ENCODE measurements around the gene KCNH6.

Gene KCNH6

GRCh38 chr17:63579633-63580032 lies 56.5 kb downstream of the KCNH6 start:
- ChIA-PET CTCF (interaction anchor here (1.3 to 1.8 kb wide), 2 partner anchors 11 to 19 kb away, joined by 4 read pairs; no protein-coding TSS in a partner anchor), POLR2A (no interaction called here)
- DNase-seq (ENCODE audit: extremely low spot score), result no peak

DNA sequence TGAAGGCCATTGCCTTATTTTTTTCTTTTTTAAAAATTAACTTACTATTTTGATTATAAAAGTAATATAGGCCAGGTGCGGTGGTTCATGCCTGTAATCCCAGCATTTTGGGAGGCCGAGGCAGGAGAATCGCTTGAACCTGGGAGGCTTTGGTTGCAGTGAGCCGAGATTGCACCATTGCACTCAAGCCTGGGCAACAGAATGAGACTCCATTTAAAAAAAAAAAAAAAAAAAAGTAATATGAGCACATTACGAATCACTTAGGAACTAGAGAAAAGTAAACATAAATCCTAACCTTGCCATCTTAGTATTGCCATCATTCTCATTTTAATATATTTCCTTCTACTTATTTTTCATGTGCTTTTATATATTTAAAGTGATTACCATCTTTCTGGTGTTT lies 64.6 kb downstream of the KCNH6 start:
- POLR2A ChIA-PET, result no interaction called here
- no peak for DNase-seq (ENCODE audit: extremely low spot score)
- CTCF ChIA-PET, result interaction anchor here (1.7 kb wide), 1 partner anchor 24 kb away, joined by 3 read pairs; no protein-coding TSS in a partner anchor
- TF ChIP-seq, protein P1, sequence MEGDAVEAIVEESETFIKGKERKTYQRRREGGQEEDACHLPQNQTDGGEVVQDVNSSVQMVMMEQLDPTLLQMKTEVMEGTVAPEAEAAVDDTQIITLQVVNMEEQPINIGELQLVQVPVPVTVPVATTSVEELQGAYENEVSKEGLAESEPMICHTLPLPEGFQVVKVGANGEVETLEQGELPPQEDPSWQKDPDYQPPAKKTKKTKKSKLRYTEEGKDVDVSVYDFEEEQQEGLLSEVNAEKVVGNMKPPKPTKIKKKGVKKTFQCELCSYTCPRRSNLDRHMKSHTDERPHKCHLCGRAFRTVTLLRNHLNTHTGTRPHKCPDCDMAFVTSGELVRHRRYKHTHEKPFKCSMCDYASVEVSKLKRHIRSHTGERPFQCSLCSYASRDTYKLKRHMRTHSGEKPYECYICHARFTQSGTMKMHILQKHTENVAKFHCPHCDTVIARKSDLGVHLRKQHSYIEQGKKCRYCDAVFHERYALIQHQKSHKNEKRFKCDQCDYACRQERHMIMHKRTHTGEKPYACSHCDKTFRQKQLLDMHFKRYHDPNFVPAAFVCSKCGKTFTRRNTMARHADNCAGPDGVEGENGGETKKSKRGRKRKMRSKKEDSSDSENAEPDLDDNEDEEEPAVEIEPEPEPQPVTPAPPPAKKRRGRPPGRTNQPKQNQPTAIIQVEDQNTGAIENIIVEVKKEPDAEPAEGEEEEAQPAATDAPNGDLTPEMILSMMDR (IDR thresholded peaks at IDR 0.05; ENCODE audit: control extremely low read depth, extremely low read depth, low read depth, missing control alignments), result no peak

More at GRCh38 chr17:63579633-63580032, 56.5 kb downstream of the KCNH6 start:
- TF ChIP-seq, protein P1 (IDR thresholded peaks at IDR 0.05; ENCODE audit: control extremely low read depth, extremely low read depth, low read depth, missing control alignments), result no peak

DNA sequence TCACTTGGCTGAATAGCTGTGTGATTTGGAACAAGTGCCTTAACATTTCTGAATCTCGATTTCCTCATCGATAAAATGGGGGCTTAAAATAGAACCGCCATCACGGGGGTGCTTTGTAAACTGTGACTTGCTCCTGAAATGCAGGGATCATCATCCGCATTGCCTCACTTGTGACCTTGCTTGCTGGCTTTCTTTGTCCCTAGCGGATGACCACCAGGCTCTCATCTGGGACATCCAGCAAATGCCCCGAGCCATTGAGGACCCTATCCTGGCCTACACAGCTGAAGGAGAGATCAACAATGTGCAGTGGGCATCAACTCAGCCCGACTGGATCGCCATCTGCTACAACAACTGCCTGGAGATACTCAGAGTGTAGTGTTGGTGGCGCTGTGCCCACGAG lies 65.6 kb downstream of the KCNH6 start:
- DNase-seq (ENCODE audit: extremely low spot score), result no peak
- ChIA-PET POLR2A (no interaction called here), CTCF (interaction anchor here (1.7 kb wide), 1 partner anchor 23 kb away, joined by 3 read pairs; no protein-coding TSS in a partner anchor)
- TF ChIP-seq, protein P1 (IDR thresholded peaks at IDR 0.05; ENCODE audit: control extremely low read depth, extremely low read depth, low read depth, missing control alignments), result no peak

DNA sequence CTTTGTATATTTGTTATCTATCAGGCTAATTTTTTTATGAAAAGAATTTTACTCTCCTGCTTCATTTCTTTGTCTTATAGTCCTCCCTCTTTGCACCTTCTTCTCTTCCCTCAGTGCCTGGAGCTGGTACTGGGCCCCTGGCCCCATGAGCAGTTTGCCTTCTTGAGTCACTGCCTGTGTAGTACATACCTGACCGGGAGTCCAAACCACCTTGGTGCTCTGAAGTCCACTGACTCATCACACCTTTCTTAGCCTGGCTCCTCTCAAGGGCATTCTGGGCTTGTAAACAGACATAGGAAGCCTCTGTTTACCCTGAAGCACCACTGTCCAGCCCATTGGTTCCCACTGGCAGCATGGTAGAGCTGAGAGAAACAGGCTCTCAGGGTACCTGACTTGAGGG lies 66.5 kb downstream of the KCNH6 start:
- no peak for DNase-seq (ENCODE audit: extremely low spot score)
- CTCF ChIA-PET, result no interaction called here
- POLR2A ChIA-PET, result no interaction called here
- TF ChIP-seq, protein P1 (IDR thresholded peaks at IDR 0.05; ENCODE audit: control extremely low read depth, extremely low read depth, low read depth, missing control alignments), result no peak

- CTCF ChIA-PET, result interaction anchor here (1.1 to 1.9 kb wide), 3 partner anchors 10 to 167 kb away, joined by 4 to 11 read pairs (median 5); no protein-coding TSS in a partner anchor
- POLR2A ChIA-PET, result no interaction called here
- DNase-seq (ENCODE audit: extremely low spot score), result no peak
- TF ChIP-seq, protein P1 (IDR thresholded peaks at IDR 0.05; ENCODE audit: control extremely low read depth, extremely low read depth, low read depth, missing control alignments), result no peak
These were observed 69.6 kb downstream of the KCNH6 start for GRCh38 chr17:63592797-63593196.

DNA sequence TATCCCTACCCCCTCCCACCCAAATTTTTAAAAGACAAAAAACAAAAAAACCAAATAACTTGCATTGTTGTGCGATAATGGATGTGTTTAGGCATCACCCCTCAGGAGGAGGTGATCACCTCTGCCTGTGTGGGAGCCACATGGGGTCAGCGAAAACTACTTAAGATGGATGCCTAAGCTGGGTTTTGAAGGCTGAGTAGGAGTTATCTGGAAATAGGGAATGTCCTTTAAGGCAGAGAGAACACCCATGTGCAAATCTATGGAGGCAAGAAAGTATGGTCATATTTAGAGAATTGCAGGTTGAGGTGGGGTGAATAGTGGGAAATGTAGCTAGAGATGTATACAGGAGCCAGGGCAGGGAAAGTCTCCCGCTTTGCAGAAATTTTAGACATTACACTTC lies 72.0 kb downstream of the KCNH6 start:
- CTCF ChIA-PET, result no interaction called here
- no peak for DNase-seq (ENCODE audit: extremely low spot score)

More for the DNA sequence above, 72.0 kb downstream of the KCNH6 start:
- TF ChIP-seq, protein P1 (IDR thresholded peaks at IDR 0.05; ENCODE audit: control extremely low read depth, extremely low read depth, low read depth, missing control alignments), result no peak
- POLR2A ChIA-PET, result no interaction called here

All from GM10248 (cell line).